SIG-M5 treated with dmso at 0.1 percent for 504 hours (cell line): ENCODE data around the gene ADGRD2.

ENCODE experiments used
- DNase-seq: peaks from one replicate; lab custom pipeline; 2025; ENCODE audit not compliant: unreplicated experiment; lab: John Stamatoyannopoulos, UW

ADGRD2 gene

GRCh38 chr9:124506931-124507879 is 57.0 kb downstream of the ADGRD2 start, which contains the start of gene NR5A1:
Gene NR5A1 (minus strand): TSS chr9:124507399. CDS start chr9:124503395, 4,004 bp downstream.
- DNase-seq, result no peak

GRCh38 chr9:124507880-124508423 is 57.7 kb downstream of the ADGRD2 start:
- DNase-seq, result no peak

- DNase-seq, result no peak
Measured at GRCh38 chr9:124510650-124511425, 60.6 kb downstream of the ADGRD2 start.

- no peak for DNase-seq
Measured at GRCh38 chr9:124511426-124511840, 61.2 kb downstream of the ADGRD2 start.

GRCh38 chr9:124511891-124512805 is 61.9 kb downstream of the ADGRD2 start:
- DNase-seq, result no peak

- no peak for DNase-seq
Measured at GRCh38 chr9:124512806-124513204, 62.6 kb downstream of the ADGRD2 start.

- DNase-seq, result no peak
Measured at GRCh38 chr9:124513376-124513994, 63.2 kb downstream of the ADGRD2 start.

- no peak for DNase-seq
Measured at GRCh38 chr9:124514125-124514524, 63.9 kb downstream of the ADGRD2 start.

GRCh38 chr9:124514874-124515273 is 64.6 kb downstream of the ADGRD2 start:
- no peak for DNase-seq

- no peak for DNase-seq
Measured at GRCh38 chr9:124517600-124517999, 67.3 kb downstream of the ADGRD2 start.

GRCh38 chr9:124518116-124518515 is 67.9 kb downstream of the ADGRD2 start:
- DNase-seq, result no peak

- DNase-seq, result no peak
Measured at GRCh38 chr9:124520206-124520596, 70.0 kb downstream of the ADGRD2 start.

GRCh38 chr9:124521142-124521541 is 70.9 kb downstream of the ADGRD2 start:
- no peak for DNase-seq

- no peak for DNase-seq
Measured at GRCh38 chr9:124522121-124523098, 72.2 kb downstream of the ADGRD2 start.

GRCh38 chr9:124526174-124526573 is 75.9 kb downstream of the ADGRD2 start:
- DNase-seq, result no peak

GRCh38 chr9:124527781-124528180 is 77.5 kb downstream of the ADGRD2 start:
- no peak for DNase-seq
